ENCODE results near the gene RBM26.

Gene RBM26

GRCh38 chr13:79398915-79399314 is 7.1 kb downstream of the RBM26 start:
- Histone ChIP-seq H3K4me1 (peaks cover 17% of the 10 kb centered on the region), H3K27me3 (no peaks in the 10 kb centered on the region), H3K4me3 (ENCODE audit: low read depth, low read length) (no peak overlapping the region), H3K36me3 (peaks cover 54% of the 10 kb centered on the region), H3K9me3 (no peaks in the 10 kb centered on the region)
- no peak for DNase-seq
- TF ChIP-seq CTCF (IDR thresholded peaks at IDR 0.05; ENCODE audit: low read depth, low read length), result no peak

- H3K9me3 ChIP-seq, result no peaks in the 10 kb centered on the region
- no peak for DNase-seq
- no peak for TF ChIP-seq CTCF (IDR thresholded peaks at IDR 0.05; ENCODE audit: low read depth, low read length)
- H3K36me3 ChIP-seq, result peaks cover 54% of the 10 kb centered on the region
- H3K4me3 ChIP-seq (ENCODE audit: low read depth, low read length), result no peak overlapping the region
- H3K4me1 ChIP-seq, result peaks cover 21% of the 10 kb centered on the region
- no peaks in the 10 kb centered on the region for H3K27me3 ChIP-seq
Measured at GRCh38 chr13:79398127-79398526, 7.9 kb downstream of the RBM26 start.

- H3K9me3 ChIP-seq, result no peaks in the 10 kb centered on the region
- H3K4me1 ChIP-seq, result peaks cover 20% of the 10 kb centered on the region
- DNase-seq, result no peak
- no peaks in the 10 kb centered on the region for H3K27me3 ChIP-seq
- TF ChIP-seq CTCF (IDR thresholded peaks at IDR 0.05; ENCODE audit: low read depth, low read length), result no peak
- H3K36me3 ChIP-seq, result peaks cover 47% of the 10 kb centered on the region
- no peak overlapping the region for H3K4me3 ChIP-seq (ENCODE audit: low read depth, low read length)
Measured at GRCh38 chr13:79395881-79396280, 10.2 kb downstream of the RBM26 start.

GRCh38 chr13:79393564-79394249 is 12.3 kb downstream of the RBM26 start:
- H3K4me3 ChIP-seq (ENCODE audit: low read depth, low read length), result no peak overlapping the region; the same call in 1 of the 2 replicates
- H3K36me3 ChIP-seq, result peaks cover 28% of the 10 kb centered on the region
- no peaks in the 10 kb centered on the region for H3K9me3 ChIP-seq
- H3K27me3 ChIP-seq, result no peaks in the 10 kb centered on the region
- DNase-seq, result peak; percentile 50
- H3K4me1 ChIP-seq, result peaks cover 15% of the 10 kb centered on the region
- TF ChIP-seq CTCF (IDR thresholded peaks at IDR 0.05; ENCODE audit: low read depth, low read length), result no peak

GRCh38 chr13:79392882-79393563 is 13.0 kb downstream of the RBM26 start:
- H3K4me3 ChIP-seq (ENCODE audit: low read depth, low read length), result no peak overlapping the region
- no peak for DNase-seq
- H3K27me3 ChIP-seq, result no peaks in the 10 kb centered on the region
- peaks cover 15% of the 10 kb centered on the region for H3K4me1 ChIP-seq
- TF ChIP-seq CTCF (IDR thresholded peaks at IDR 0.05; ENCODE audit: low read depth, low read length), result no peak
- H3K9me3 ChIP-seq, result no peaks in the 10 kb centered on the region
- H3K36me3 ChIP-seq, result peaks cover 25% of the 10 kb centered on the region

- Histone ChIP-seq H3K27me3 (no peaks in the 10 kb centered on the region), H3K9me3 (no peaks in the 10 kb centered on the region), H3K4me1 (peaks cover 11% of the 10 kb centered on the region), H3K36me3 (no peaks in the 10 kb centered on the region; the same call in none of the 2 replicates), H3K4me3 (ENCODE audit: low read depth, low read length) (no peak overlapping the region)
- no peak for TF ChIP-seq CTCF (IDR thresholded peaks at IDR 0.05; ENCODE audit: low read depth, low read length)
- no peak for DNase-seq
Measured at GRCh38 chr13:79389026-79389425, 17.0 kb downstream of the RBM26 start.

All from BE2C (cell line).